ENCODE results near the gene FSTL3.

DNA sequence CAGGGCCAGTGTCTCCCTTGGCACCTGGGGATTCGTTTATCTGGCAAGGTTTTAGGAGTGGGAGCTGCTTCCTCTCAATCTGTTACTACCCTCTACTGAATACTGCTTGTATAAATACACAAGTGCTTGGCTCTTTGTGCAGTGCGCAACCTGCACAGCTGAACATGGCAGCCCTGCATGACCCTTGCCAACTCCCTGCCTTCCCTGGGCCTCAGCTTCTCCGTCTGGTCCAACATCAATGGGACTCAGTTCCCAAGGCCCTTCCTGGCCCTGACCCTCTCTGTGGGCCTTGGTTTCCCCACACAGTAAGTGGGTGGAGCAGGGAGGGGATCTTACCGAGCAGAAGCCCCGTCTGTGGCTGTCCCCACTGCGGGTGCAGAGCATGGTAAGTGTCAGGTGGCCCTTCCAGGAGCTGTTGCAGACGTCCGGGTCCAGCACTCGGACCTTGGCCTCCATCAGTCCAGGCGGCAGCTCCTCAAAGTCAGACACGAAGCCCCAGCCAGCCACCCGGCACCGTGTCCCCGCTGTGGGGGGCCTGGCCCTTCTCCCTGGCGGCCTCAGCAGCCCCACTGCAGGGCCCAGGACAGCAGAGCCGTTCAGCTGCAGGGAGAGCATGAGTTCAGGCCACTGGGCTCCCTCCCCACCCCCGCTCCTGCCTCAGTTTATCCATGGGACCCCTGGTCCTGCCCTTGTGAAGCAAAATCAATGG is 10.6 kb downstream of the FSTL3 start:
- TF ChIP-seq, protein P1, sequence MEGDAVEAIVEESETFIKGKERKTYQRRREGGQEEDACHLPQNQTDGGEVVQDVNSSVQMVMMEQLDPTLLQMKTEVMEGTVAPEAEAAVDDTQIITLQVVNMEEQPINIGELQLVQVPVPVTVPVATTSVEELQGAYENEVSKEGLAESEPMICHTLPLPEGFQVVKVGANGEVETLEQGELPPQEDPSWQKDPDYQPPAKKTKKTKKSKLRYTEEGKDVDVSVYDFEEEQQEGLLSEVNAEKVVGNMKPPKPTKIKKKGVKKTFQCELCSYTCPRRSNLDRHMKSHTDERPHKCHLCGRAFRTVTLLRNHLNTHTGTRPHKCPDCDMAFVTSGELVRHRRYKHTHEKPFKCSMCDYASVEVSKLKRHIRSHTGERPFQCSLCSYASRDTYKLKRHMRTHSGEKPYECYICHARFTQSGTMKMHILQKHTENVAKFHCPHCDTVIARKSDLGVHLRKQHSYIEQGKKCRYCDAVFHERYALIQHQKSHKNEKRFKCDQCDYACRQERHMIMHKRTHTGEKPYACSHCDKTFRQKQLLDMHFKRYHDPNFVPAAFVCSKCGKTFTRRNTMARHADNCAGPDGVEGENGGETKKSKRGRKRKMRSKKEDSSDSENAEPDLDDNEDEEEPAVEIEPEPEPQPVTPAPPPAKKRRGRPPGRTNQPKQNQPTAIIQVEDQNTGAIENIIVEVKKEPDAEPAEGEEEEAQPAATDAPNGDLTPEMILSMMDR (IDR thresholded peaks at IDR 0.05), result no peak
- no peak for TF ChIP-seq POLR2A (IDR thresholded peaks at IDR 0.05)

Measured in testis (tissue), 2 donors.